T-helper 17 cell (primary cell): Measurements from ENCODE around the gene PPP1R37. TPM values are rescaled to one million over a fixed set of nuclear protein-coding genes. Genes with fewer than 3 reads are reported as not detected.

ENCODE experiments used
- ATAC-seq: fragments of 150-1000 bp; cut with Tn5 transposase; 2 replicates; pipeline ENCODE4 v1.10.0; 2021; ENCODE audit warnings: mild to moderate bottlenecking, moderate library complexity
- DNase-seq, 3 donors: peaks; one replicate each; pipeline versions ENCODE4 v3.0.0 to v3.0.0-alpha.2; 2020 to 2021
- H3K9me3 ChIP-seq: one replicate; pipeline ENCODE4 v1.7.0; 2013; ENCODE audit warnings: low read length, mild to moderate bottlenecking; ENCODE audit not compliant: control insufficient read depth, poor library complexity, severe bottlenecking
- H3K27ac Mint-ChIP-seq: one replicate; pipeline ENCODE4 v1.8.0; 2022; ENCODE audit warnings: mild to moderate bottlenecking, moderate library complexity, mixed read lengths
- H3K27me3 Mint-ChIP-seq: one replicate; pipeline ENCODE4 v1.8.0; 2022; ENCODE audit warnings: mixed read lengths
- H3K36me3 Mint-ChIP-seq: one replicate; pipeline ENCODE4 v1.8.0; 2022; ENCODE audit warnings: low read depth, mixed read lengths
- H3K4me1 Mint-ChIP-seq: one replicate; pipeline ENCODE4 v1.8.0; 2022; ENCODE audit warnings: mild to moderate bottlenecking, mixed read lengths
- H3K4me3 Mint-ChIP-seq: one replicate; pipeline ENCODE4 v1.8.0; 2022; ENCODE audit warnings: mild to moderate bottlenecking, moderate library complexity, mixed read lengths
- total RNA-seq, 4 donors: library from RNA in 2 of 4; stranded (reverse) in 2 of 4; gene quantifications; one replicate each; pipeline ENCODE4 v1.2.3 and lab custom pipeline; 2022 to 2026

PPP1R37 gene
- total RNA-seq, 2 donors from 2014 or later, result 15.2 to 20.9 TPM

GRCh38 chr19:45094137-45094536 lies 1.2 kb downstream of the PPP1R37 start:
- no peaks in the 10 kb centered on the region for H3K36me3 Mint-ChIP-seq
- H3K9me3 ChIP-seq, result no peaks in the 10 kb centered on the region
- peaks cover 51% of the 10 kb centered on the region for H3K4me1 Mint-ChIP-seq
- H3K27me3 Mint-ChIP-seq, result no peaks in the 10 kb centered on the region
- peak overlapping the region; percentile 99 for H3K27ac Mint-ChIP-seq
- no peak for DNase-seq
- no peak for ATAC-seq
- H3K4me3 Mint-ChIP-seq, result peak overlapping the region; percentile 98

GRCh38 chr19:45094707-45095106 lies 1.7 kb downstream of the PPP1R37 start:
- peaks cover 55% of the 10 kb centered on the region for H3K4me1 Mint-ChIP-seq
- H3K9me3 ChIP-seq, result no peaks in the 10 kb centered on the region
- H3K36me3 Mint-ChIP-seq, result no peaks in the 10 kb centered on the region
- H3K4me3 Mint-ChIP-seq, result peak overlapping the region; percentile 98
- no peaks in the 10 kb centered on the region for H3K27me3 Mint-ChIP-seq
- ATAC-seq (no peak), DNase-seq (no peak)
- H3K27ac Mint-ChIP-seq, result peak overlapping the region; percentile 99

GRCh38 chr19:45095496-45096413 lies 2.8 kb downstream of the PPP1R37 start:
- DNase-seq (no peak), ATAC-seq (no peak)
- Mint-ChIP-seq H3K4me3 (peak overlapping the region; percentile 28), H3K36me3 (no peaks in the 10 kb centered on the region), H3K27ac (peak overlapping the region; percentile 90), H3K27me3 (no peaks in the 10 kb centered on the region), H3K4me1 (peaks cover 59% of the 10 kb centered on the region)
- H3K9me3 ChIP-seq, result no peaks in the 10 kb centered on the region

- peak overlapping the region; percentile 90 for H3K27ac Mint-ChIP-seq
- H3K4me1 Mint-ChIP-seq, result peaks cover 62% of the 10 kb centered on the region
- no peaks in the 10 kb centered on the region for H3K36me3 Mint-ChIP-seq
- DNase-seq, result no peak
- no peaks in the 10 kb centered on the region for H3K27me3 Mint-ChIP-seq
- H3K4me3 Mint-ChIP-seq, result peak overlapping the region; percentile 81
- no peak for ATAC-seq
- no peaks in the 10 kb centered on the region for H3K9me3 ChIP-seq
Measured at GRCh38 chr19:45096700-45097099, 3.7 kb downstream of the PPP1R37 start.

- H3K36me3 Mint-ChIP-seq, result no peaks in the 10 kb centered on the region
- H3K9me3 ChIP-seq, result no peaks in the 10 kb centered on the region
- H3K27me3 Mint-ChIP-seq, result no peaks in the 10 kb centered on the region
- H3K4me3 Mint-ChIP-seq, result peak overlapping the region; percentile 45
- ATAC-seq (no peak), DNase-seq (no peak)
- peak overlapping the region; percentile 90 for H3K27ac Mint-ChIP-seq
- H3K4me1 Mint-ChIP-seq, result peaks cover 64% of the 10 kb centered on the region
Measured at GRCh38 chr19:45097450-45097775, 4.4 kb downstream of the PPP1R37 start.

GRCh38 chr19:45097776-45098520 lies 5.0 kb downstream of the PPP1R37 start:
- ATAC-seq (no peak), DNase-seq (no peak)
- peaks cover 63% of the 10 kb centered on the region for H3K4me1 Mint-ChIP-seq
- H3K9me3 ChIP-seq, result no peaks in the 10 kb centered on the region
- H3K4me3 Mint-ChIP-seq, result peak overlapping the region; percentile 45
- no peaks in the 10 kb centered on the region for H3K36me3 Mint-ChIP-seq
- no peaks in the 10 kb centered on the region for H3K27me3 Mint-ChIP-seq
- peak overlapping the region; percentile 90 for H3K27ac Mint-ChIP-seq

- no peaks in the 10 kb centered on the region for H3K27me3 Mint-ChIP-seq
- DNase-seq, result no peak
- no peaks in the 10 kb centered on the region for H3K36me3 Mint-ChIP-seq
- no peaks in the 10 kb centered on the region for H3K9me3 ChIP-seq
- ATAC-seq, result no peak
- H3K4me3 Mint-ChIP-seq, result no peak overlapping the region
- H3K27ac Mint-ChIP-seq, result peak overlapping the region; percentile 57
- peaks cover 60% of the 10 kb centered on the region for H3K4me1 Mint-ChIP-seq
Measured at GRCh38 chr19:45098521-45099466, 5.8 kb downstream of the PPP1R37 start.

GRCh38 chr19:45099467-45100191 lies 6.7 kb downstream of the PPP1R37 start:
- Mint-ChIP-seq H3K4me3 (no peak overlapping the region), H3K36me3 (no peaks in the 10 kb centered on the region), H3K27ac (peak overlapping the region; percentile 57), H3K4me1 (peaks cover 61% of the 10 kb centered on the region), H3K27me3 (no peaks in the 10 kb centered on the region)
- no peaks in the 10 kb centered on the region for H3K9me3 ChIP-seq
- no peak for ATAC-seq
- DNase-seq, result no peak

GRCh38 chr19:45100201-45100600 lies 7.2 kb downstream of the PPP1R37 start:
- peaks cover 62% of the 10 kb centered on the region for H3K4me1 Mint-ChIP-seq
- H3K27ac Mint-ChIP-seq, result no peak overlapping the region
- H3K27me3 Mint-ChIP-seq, result no peaks in the 10 kb centered on the region
- no peak overlapping the region for H3K4me3 Mint-ChIP-seq
- no peak for DNase-seq
- no peak for ATAC-seq
- H3K36me3 Mint-ChIP-seq, result no peaks in the 10 kb centered on the region
- no peaks in the 10 kb centered on the region for H3K9me3 ChIP-seq

- Mint-ChIP-seq H3K36me3 (no peaks in the 10 kb centered on the region), H3K4me1 (peaks cover 64% of the 10 kb centered on the region), H3K27me3 (no peaks in the 10 kb centered on the region), H3K4me3 (no peak overlapping the region), H3K27ac (no peak overlapping the region)
- DNase-seq, result no peak
- ATAC-seq, result no peak
- no peaks in the 10 kb centered on the region for H3K9me3 ChIP-seq
Measured at GRCh38 chr19:45100846-45101252, 7.9 kb downstream of the PPP1R37 start.

GRCh38 chr19:45101806-45102205 lies 8.8 kb downstream of the PPP1R37 start:
- no peak for ATAC-seq

GRCh38 chr19:45102481-45102880 lies 9.5 kb downstream of the PPP1R37 start:
- Mint-ChIP-seq H3K4me3 (no peak overlapping the region), H3K27me3 (no peaks in the 10 kb centered on the region), H3K4me1 (peaks cover 50% of the 10 kb centered on the region), H3K36me3 (no peaks in the 10 kb centered on the region), H3K27ac (peak overlapping the region; percentile 85)
- ATAC-seq (no peak), DNase-seq (no peak)
- H3K9me3 ChIP-seq, result no peaks in the 10 kb centered on the region

More at GRCh38 chr19:45101806-45102205, 8.8 kb downstream of the PPP1R37 start:
- H3K9me3 ChIP-seq, result no peaks in the 10 kb centered on the region
- no peaks in the 10 kb centered on the region for H3K36me3 Mint-ChIP-seq
- H3K27ac Mint-ChIP-seq, result peak overlapping the region; percentile 85
- no peak overlapping the region for H3K4me3 Mint-ChIP-seq
- peaks cover 55% of the 10 kb centered on the region for H3K4me1 Mint-ChIP-seq
- no peaks in the 10 kb centered on the region for H3K27me3 Mint-ChIP-seq
- no peak for DNase-seq
